ENCODE results near the gene SSNA1. TPM values are rescaled to one million over a fixed set of nuclear protein-coding genes. Genes with fewer than 3 reads are reported as not detected.

Gene SSNA1
- total RNA-seq, 1 donor from 2014 or later, result 40.9 TPM

DNA sequence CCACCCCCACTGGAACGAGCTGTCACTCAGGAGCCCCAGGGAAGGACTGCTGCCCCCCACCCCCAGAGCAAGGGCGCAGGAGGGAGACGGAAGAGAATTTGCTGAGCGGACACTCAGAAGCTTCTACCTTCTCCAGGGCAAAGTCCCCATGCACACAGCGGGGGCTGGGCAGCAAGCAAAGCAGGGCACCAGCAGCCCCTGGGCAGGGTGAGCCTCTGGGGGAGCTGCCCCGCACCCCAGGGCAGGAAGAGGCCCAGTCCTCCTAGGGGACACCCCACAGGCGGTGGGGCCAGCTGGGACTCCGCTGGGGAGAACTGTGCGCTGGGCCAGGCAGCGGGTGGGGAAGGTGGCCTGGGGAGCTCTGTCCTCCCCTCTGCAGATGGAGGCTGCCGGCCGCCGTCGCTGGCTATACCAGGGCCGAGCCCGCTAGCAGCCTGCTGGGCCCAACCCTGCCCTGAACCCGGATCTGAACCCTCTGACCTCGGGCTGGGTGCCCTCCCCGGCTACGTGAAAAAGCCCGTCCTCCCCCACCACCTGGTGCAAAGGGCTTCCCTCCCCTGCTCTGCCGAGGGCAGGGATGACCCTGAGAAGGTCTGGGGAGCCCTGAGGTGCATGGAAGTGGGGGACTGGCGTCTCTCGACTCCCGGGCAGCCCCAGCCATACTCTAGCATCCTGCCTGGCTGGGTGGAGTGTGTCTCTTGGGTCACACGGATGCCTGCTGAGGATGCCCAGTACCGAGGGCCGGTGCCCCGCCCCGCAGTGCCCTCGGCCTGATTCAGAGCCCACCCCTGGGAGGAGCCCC, 41.6 kb downstream of the SSNA1 start:
- Mint-ChIP-seq H3K36me3 (no peaks in the 10 kb centered on the region), H3K27ac (no peak overlapping the region), H3K4me1 (peaks cover 7% of the 10 kb centered on the region), H3K27me3 (ENCODE audit: low read depth) (peaks cover 3% of the 10 kb centered on the region), H3K9me3 (no peaks in the 10 kb centered on the region), H3K4me3 (no peak overlapping the region)
- DNase-seq (ENCODE audit: low spot score in 2 of 2, unreplicated experiment in 2 of 2), result no peak
- TF ChIP-seq, protein P1, sequence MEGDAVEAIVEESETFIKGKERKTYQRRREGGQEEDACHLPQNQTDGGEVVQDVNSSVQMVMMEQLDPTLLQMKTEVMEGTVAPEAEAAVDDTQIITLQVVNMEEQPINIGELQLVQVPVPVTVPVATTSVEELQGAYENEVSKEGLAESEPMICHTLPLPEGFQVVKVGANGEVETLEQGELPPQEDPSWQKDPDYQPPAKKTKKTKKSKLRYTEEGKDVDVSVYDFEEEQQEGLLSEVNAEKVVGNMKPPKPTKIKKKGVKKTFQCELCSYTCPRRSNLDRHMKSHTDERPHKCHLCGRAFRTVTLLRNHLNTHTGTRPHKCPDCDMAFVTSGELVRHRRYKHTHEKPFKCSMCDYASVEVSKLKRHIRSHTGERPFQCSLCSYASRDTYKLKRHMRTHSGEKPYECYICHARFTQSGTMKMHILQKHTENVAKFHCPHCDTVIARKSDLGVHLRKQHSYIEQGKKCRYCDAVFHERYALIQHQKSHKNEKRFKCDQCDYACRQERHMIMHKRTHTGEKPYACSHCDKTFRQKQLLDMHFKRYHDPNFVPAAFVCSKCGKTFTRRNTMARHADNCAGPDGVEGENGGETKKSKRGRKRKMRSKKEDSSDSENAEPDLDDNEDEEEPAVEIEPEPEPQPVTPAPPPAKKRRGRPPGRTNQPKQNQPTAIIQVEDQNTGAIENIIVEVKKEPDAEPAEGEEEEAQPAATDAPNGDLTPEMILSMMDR (IDR thresholded peaks at IDR 0.05; ENCODE audit: unreplicated experiment), result no peak

DNA sequence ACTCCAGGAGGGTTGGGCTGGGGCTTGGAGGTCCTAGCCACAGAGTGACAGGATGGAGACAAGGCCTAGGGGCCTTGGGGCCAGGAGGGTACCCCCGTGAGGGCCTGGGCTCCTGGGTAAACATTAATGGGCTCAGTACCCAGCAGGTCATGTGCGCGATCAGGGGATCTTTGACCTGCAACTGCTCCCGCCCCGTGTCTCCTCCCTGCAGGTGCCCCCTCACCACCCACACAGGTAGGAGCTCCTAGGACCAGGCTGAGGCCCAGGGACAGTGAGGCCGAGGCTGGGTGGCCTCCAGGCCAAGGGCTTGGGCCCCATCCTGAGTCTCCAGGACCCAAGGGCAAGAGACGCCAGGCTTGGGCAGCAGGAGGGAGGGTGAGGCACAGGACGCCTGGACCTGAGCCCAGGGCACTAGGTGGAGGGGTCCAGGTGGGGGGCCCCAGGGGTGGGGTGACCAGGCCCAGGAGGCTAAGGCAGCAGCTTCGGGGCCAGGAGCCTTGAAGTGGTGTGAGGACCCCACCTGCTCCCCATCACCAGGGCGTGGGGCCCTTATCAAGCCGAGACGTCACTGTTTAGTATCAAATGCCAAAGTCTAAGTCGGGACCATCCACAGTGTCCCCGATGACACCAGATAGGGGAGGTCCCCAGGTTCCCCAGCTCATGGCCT, 42.4 kb downstream of the SSNA1 start, which contains the start of gene SLC34A3:
Gene SLC34A3, plus strand, starts transcription at position 197 of the 667 bp plus-strand sequence. CDS start 802 bp downstream, outside the sequence.
- no peaks in the 10 kb centered on the region for H3K36me3 Mint-ChIP-seq
- no peak for DNase-seq (ENCODE audit: low spot score in 2 of 2, unreplicated experiment in 2 of 2)
- H3K4me1 Mint-ChIP-seq, result peaks cover 9% of the 10 kb centered on the region
- TF ChIP-seq, protein P1 (IDR thresholded peaks at IDR 0.05; ENCODE audit: unreplicated experiment), result no peak
- peaks cover 3% of the 10 kb centered on the region for H3K27me3 Mint-ChIP-seq (ENCODE audit: low read depth)
- H3K9me3 Mint-ChIP-seq, result no peaks in the 10 kb centered on the region
- H3K27ac Mint-ChIP-seq, result no peak within 1 kb of the TSS
- no peak within 1 kb of the TSS for H3K4me3 Mint-ChIP-seq

DNA sequence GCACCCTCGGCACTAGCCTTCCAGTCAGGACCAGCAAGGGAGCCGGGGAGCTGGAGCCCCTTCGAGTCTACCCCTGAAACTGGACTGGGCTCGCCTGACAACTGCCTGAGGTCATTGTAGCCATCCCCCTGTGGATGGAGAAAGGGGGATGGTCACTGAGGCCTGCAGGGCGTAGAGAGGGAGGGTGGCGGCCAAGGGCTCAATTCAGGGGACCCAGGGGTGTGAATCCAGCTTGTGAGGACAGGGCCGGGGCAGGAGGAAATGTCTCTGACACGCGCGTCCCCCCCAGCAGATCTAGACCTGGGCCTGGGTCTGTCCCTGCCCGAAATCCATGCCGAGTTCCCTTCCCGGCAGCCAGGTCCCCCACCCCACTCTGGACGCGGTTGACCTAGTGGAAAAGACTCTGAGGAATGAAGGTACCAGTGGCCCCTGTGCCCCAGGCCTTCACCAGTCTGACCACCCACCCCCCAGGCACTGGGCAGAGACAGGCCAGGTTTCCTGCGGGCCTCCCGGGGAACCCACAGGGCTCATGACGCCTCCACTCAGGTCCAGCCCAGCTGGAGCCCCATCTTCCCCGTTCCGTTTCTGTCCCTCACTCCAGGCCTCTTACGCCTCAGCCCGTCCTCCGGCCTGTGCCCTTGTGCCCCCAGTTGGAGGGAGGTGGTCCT, 43.0 kb downstream of the SSNA1 start:
- Mint-ChIP-seq H3K9me3 (no peaks in the 10 kb centered on the region), H3K27me3 (ENCODE audit: low read depth) (peaks cover 3% of the 10 kb centered on the region), H3K27ac (no peak overlapping the region), H3K4me3 (no peak overlapping the region), H3K36me3 (no peaks in the 10 kb centered on the region), H3K4me1 (peaks cover 7% of the 10 kb centered on the region)
- TF ChIP-seq, protein P1 (IDR thresholded peaks at IDR 0.05; ENCODE audit: unreplicated experiment), result no peak
- no peak for DNase-seq (ENCODE audit: low spot score in 2 of 2, unreplicated experiment in 2 of 2)

DNA sequence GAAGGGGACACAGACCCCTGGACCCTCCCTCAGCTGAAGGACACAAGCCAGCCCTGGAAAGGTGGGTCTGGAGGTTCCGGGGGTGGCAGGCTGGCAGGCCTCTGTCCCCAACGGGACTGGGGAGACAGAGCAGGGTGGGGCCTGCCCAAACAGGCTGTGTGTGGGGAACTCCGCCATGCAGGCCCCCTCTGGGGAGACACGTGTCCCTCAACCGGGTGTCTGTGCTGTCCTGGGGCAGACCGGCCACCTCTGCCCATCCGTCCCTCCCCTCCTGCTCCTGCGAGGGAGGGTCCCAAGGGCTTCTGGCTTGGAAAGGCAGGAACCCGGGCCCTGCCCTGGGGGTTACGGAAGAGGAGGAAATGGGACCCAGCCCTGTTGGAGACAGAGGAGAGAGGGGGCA, 43.6 kb downstream of the SSNA1 start:
- Mint-ChIP-seq H3K9me3 (no peaks in the 10 kb centered on the region), H3K4me3 (no peak overlapping the region), H3K27me3 (ENCODE audit: low read depth) (peaks cover 3% of the 10 kb centered on the region), H3K36me3 (no peaks in the 10 kb centered on the region), H3K27ac (no peak overlapping the region), H3K4me1 (peaks cover 7% of the 10 kb centered on the region)
- no peak for DNase-seq (ENCODE audit: low spot score in 2 of 2, unreplicated experiment in 2 of 2)
- TF ChIP-seq, protein P1 (IDR thresholded peaks at IDR 0.05; ENCODE audit: unreplicated experiment), result no peak

DNA sequence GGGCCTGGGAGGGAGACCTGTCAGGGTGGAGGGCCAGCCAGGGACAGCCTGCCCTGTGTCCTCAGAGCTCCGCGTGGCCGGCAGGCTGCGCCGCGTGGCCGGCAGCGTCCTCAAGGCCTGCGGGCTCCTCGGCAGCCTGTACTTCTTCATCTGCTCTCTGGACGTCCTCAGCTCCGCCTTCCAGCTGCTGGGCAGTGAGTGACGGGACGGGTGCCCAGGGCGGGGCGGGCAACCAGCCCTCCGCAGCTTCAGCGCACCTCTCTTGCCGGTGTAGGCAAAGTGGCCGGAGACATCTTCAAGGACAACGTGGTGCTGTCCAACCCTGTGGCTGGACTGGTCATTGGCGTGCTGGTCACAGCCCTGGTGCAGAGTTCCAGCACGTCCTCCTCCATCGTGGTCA, 44.0 kb downstream of the SSNA1 start:
- Mint-ChIP-seq H3K4me3 (no peak overlapping the region), H3K36me3 (no peaks in the 10 kb centered on the region), H3K9me3 (no peaks in the 10 kb centered on the region), H3K27ac (no peak overlapping the region), H3K27me3 (ENCODE audit: low read depth) (peaks cover 2% of the 10 kb centered on the region), H3K4me1 (peaks cover 5% of the 10 kb centered on the region)
- TF ChIP-seq, protein P1 (IDR thresholded peaks at IDR 0.05; ENCODE audit: unreplicated experiment), result no peak
- DNase-seq (ENCODE audit: low spot score in 2 of 2, unreplicated experiment in 2 of 2), result no peak

All from mesothelial cell of epicardium (in vitro differentiated cells).